Neural progenitor cell (in vitro differentiated cells): ENCODE data around the gene DNAAF5. TPM values are rescaled to one million over a fixed set of nuclear protein-coding genes. Genes with fewer than 3 reads are reported as not detected.
A peak's percentile ranks its signal among the peaks of the same experiment; 100 is the strongest.

Experiments used
- DNase-seq: peaks from one replicate; pipeline ENCODE4 v3.0.0-alpha.2; 2016; ENCODE audit warnings: low spot score
- H2AFZ ChIP-seq: fragments of 200-600 bp; sonication (generic); replicated peaks from 2 replicates; pipeline ENCODE4 v1.6.1; 2016; ENCODE audit warnings: antibody characterized with exemption
- H3F3A ChIP-seq: fragments of 200-600 bp; sonication (generic); 2 replicates; pipeline ENCODE4 v1.6.1; 2016; ENCODE audit warnings: antibody characterized with exemption, low read depth
- H3K27ac ChIP-seq: fragments of 200-600 bp; sonication (generic); 2 replicates; pipeline ENCODE4 v1.5.1; 2016; ENCODE audit warnings: mild to moderate bottlenecking
- H3K27me3 ChIP-seq: fragments of 200-600 bp; sonication (generic); 2 replicates; pipeline ENCODE4 v1.6.1; 2016; ENCODE audit warnings: mild to moderate bottlenecking, moderate library complexity
- H3K36me3 ChIP-seq: fragments of 200-600 bp; sonication (generic); 2 replicates; pipeline ENCODE4 v1.5.1; 2016
- H3K4me1 ChIP-seq: fragments of 200-600 bp; sonication (generic); 2 replicates; pipeline ENCODE4 v1.6.1; 2016; ENCODE audit warnings: mixed run types
- H3K4me2 ChIP-seq: fragments of 200-600 bp; sonication (generic); 2 replicates; pipeline ENCODE4 v1.6.1; 2016
- H3K4me3 ChIP-seq: fragments of 200-600 bp; sonication (generic); 2 replicates; pipeline ENCODE4 v1.5.1; 2016
- H3K79me2 ChIP-seq: fragments of 200-600 bp; sonication (generic); 2 replicates; pipeline ENCODE4 v1.6.1; 2016; ENCODE audit warnings: low read depth
- H3K9ac ChIP-seq: fragments of 200-600 bp; sonication (generic); 2 replicates; pipeline ENCODE4 v1.6.1; 2016
- H3K9me3 ChIP-seq: fragments of 200-600 bp; sonication (generic); 2 replicates; pipeline ENCODE4 v1.5.1; 2016; ENCODE audit warnings: low read depth
- H4K20me1 ChIP-seq: fragments of 200-600 bp; sonication (generic); 2 replicates; pipeline ENCODE4 v1.6.1; 2016; ENCODE audit warnings: low read depth
- H3K27ac Mint-ChIP-seq: 3 replicates; pipeline ENCODE4 v1.8.0; 2021; ENCODE audit warnings: mixed read lengths
- H3K27me3 Mint-ChIP-seq: 2 replicates; pipeline ENCODE4 v1.8.0; 2022; ENCODE audit warnings: low read depth, mild to moderate bottlenecking, inconsistent platforms, moderate library complexity, mixed read lengths; ENCODE audit not compliant: insufficient read depth
- H3K36me3 Mint-ChIP-seq: 3 replicates; pipeline ENCODE4 v1.8.0; 2021; ENCODE audit warnings: mixed read lengths
- H3K4me1 Mint-ChIP-seq: 3 replicates; pipeline ENCODE4 v1.8.0; 2021; ENCODE audit warnings: mixed read lengths
- H3K4me3 Mint-ChIP-seq: 3 replicates; pipeline ENCODE4 v1.8.0; 2021; ENCODE audit warnings: mild to moderate bottlenecking, moderate library complexity, mixed read lengths
- H3K9me3 Mint-ChIP-seq: 3 replicates; pipeline ENCODE4 v1.8.0; 2020; ENCODE audit warnings: mixed read lengths
- CTCF ChIP-seq: fragments of 200-600 bp; sonication (generic); IDR thresholded peaks from 2 replicates; pipeline ENCODE4 v1.5.1; 2017; ENCODE audit warnings: antibody characterized with exemption, mild to moderate bottlenecking
- EZH2 ChIP-seq: fragments of 200-600 bp; sonication (generic); IDR thresholded peaks from 2 replicates; pipeline ENCODE4 v1.6.1; 2017; ENCODE audit warnings: antibody characterized with exemption, mild to moderate bottlenecking, moderate library complexity
- EZH2phosphoT487 ChIP-seq: fragments of 200-600 bp; sonication (generic); IDR thresholded peaks from 2 replicates; pipeline ENCODE4 v1.6.1; 2017; ENCODE audit warnings: antibody characterized with exemption
- total RNA-seq: library from RNA; depleted of rRNA; stranded (reverse); fragments of >200 nt; gene quantifications from 2 replicates; pipeline ENCODE4 v1.2.3, GENCODE V29; 2015; ENCODE audit warnings: low replicate concordance

The DNAAF5 gene
- total RNA-seq, 1 donor from 2014 or later: 23.5 TPM

GRCh38 chr7:713488-714230 lies 12.8 kb upstream of the DNAAF5 start:
- no peak for DNase-seq

GRCh38 chr7:714251-714671 lies 12.2 kb upstream of the DNAAF5 start:
- no peak for DNase-seq
- Mint-ChIP-seq H3K4me3 (peak overlapping the region; percentile 77), H3K9me3 (no peaks in the 10 kb centered on the region), H3K36me3 (peaks cover 6% of the 10 kb centered on the region), H3K27ac (peak overlapping the region; percentile 57), H3K27me3 (peaks cover 8% of the 10 kb centered on the region), H3K4me1 (peaks cover 10% of the 10 kb centered on the region)
- peaks cover 3% of the 10 kb centered on the region for H3F3A ChIP-seq
- H3K79me2 ChIP-seq: no peaks in the 10 kb centered on the region
- TF ChIP-seq EZH2 (no peak), CTCF (no peak), EZH2phosphoT487 (no peak)
- no peaks in the 10 kb centered on the region for H3K9me3 ChIP-seq
- peaks cover 4% of the 10 kb centered on the region for H3K4me1 ChIP-seq
- H3K36me3 ChIP-seq: no peaks in the 10 kb centered on the region
- no peak overlapping the region for H3K4me3 ChIP-seq
- no peaks in the 10 kb centered on the region for H3K27me3 ChIP-seq
- H4K20me1 ChIP-seq: no peaks in the 10 kb centered on the region
- H3K9ac ChIP-seq: no peak overlapping the region
- no peak overlapping the region for H3K27ac ChIP-seq
- H3K4me2 ChIP-seq: no peak overlapping the region
- no peak overlapping the region for H2AFZ ChIP-seq

More at GRCh38 chr7:713488-714230, 12.8 kb upstream of the DNAAF5 start:
- TF ChIP-seq EZH2 (no peak), EZH2phosphoT487 (no peak), CTCF (no peak)
- no peak overlapping the region for H3K4me3 ChIP-seq
- no peak overlapping the region for H3K9ac ChIP-seq
- no peaks in the 10 kb centered on the region for H3K79me2 ChIP-seq
- H3K4me1 ChIP-seq: peaks cover 4% of the 10 kb centered on the region
- H3K4me2 ChIP-seq: no peak overlapping the region
- H3K36me3 ChIP-seq: no peaks in the 10 kb centered on the region
- Mint-ChIP-seq H3K27me3 (peaks cover 8% of the 10 kb centered on the region), H3K9me3 (no peaks in the 10 kb centered on the region), H3K4me3 (peak overlapping the region; percentile 77), H3K36me3 (peaks cover 6% of the 10 kb centered on the region), H3K27ac (peak overlapping the region; percentile 26), H3K4me1 (peaks cover 10% of the 10 kb centered on the region)
- H3K27ac ChIP-seq: no peak overlapping the region
- no peaks in the 10 kb centered on the region for H4K20me1 ChIP-seq
- H3K27me3 ChIP-seq: no peaks in the 10 kb centered on the region
- H2AFZ ChIP-seq: no peak overlapping the region
- no peaks in the 10 kb centered on the region for H3K9me3 ChIP-seq
- peaks cover 3% of the 10 kb centered on the region for H3F3A ChIP-seq

GRCh38 chr7:716222-716621 lies 10.3 kb upstream of the DNAAF5 start:
- TF ChIP-seq EZH2 (no peak), CTCF (no peak), EZH2phosphoT487 (no peak)
- Mint-ChIP-seq H3K4me1 (peaks cover 10% of the 10 kb centered on the region), H3K36me3 (no peaks in the 10 kb centered on the region), H3K9me3 (peaks cover 4% of the 10 kb centered on the region), H3K27ac (no peak overlapping the region), H3K27me3 (peaks cover 7% of the 10 kb centered on the region), H3K4me3 (peak overlapping the region; percentile 7)
- no peak for DNase-seq
- no peak overlapping the region for H3K9ac ChIP-seq
- no peaks in the 10 kb centered on the region for H3K79me2 ChIP-seq
- no peak overlapping the region for H3K27ac ChIP-seq
- H3K27me3 ChIP-seq: no peaks in the 10 kb centered on the region
- no peaks in the 10 kb centered on the region for H3K9me3 ChIP-seq
- no peak overlapping the region for H3K4me2 ChIP-seq
- H3K4me3 ChIP-seq: no peak overlapping the region
- peaks cover 4% of the 10 kb centered on the region for H3K4me1 ChIP-seq
- H3F3A ChIP-seq: peaks cover 3% of the 10 kb centered on the region
- no peaks in the 10 kb centered on the region for H3K36me3 ChIP-seq
- H4K20me1 ChIP-seq: no peaks in the 10 kb centered on the region
- H2AFZ ChIP-seq: no peak overlapping the region
